HUES6 (cell line): ENCODE measurements around the gene SYCP2.

ENCODE experiments used
- H3K27ac ChIP-seq: 2 replicates; pipeline ENCODE4 v1.7.0; 2013; ENCODE audit warnings: low read depth, mild to moderate bottlenecking, low read length, inconsistent platforms
- H3K27me3 ChIP-seq: 2 replicates; pipeline ENCODE4 v1.6.1; 2013; ENCODE audit warnings: low read length; ENCODE audit not compliant: control insufficient read depth, insufficient read depth
- H3K36me3 ChIP-seq: 2 replicates; pipeline ENCODE4 v1.6.1; 2013; ENCODE audit warnings: low read length; ENCODE audit not compliant: control insufficient read depth, insufficient read depth
- H3K4me1 ChIP-seq: 2 replicates; pipeline ENCODE4 v1.6.1; 2013; ENCODE audit warnings: low read length; ENCODE audit not compliant: control insufficient read depth, insufficient read depth
- H3K4me3 ChIP-seq: 2 replicates; pipeline ENCODE4 v1.5.1; 2013; ENCODE audit warnings: low read depth, low read length
- H3K9ac ChIP-seq: one replicate; pipeline ENCODE4 v1.6.1; 2013; ENCODE audit warnings: mild to moderate bottlenecking, low read length
- H3K9me3 ChIP-seq: 2 replicates; pipeline ENCODE4 v1.6.1; 2013; ENCODE audit warnings: low read depth, low read length; ENCODE audit not compliant: control insufficient read depth, insufficient read depth

SYCP2 gene

DNA sequence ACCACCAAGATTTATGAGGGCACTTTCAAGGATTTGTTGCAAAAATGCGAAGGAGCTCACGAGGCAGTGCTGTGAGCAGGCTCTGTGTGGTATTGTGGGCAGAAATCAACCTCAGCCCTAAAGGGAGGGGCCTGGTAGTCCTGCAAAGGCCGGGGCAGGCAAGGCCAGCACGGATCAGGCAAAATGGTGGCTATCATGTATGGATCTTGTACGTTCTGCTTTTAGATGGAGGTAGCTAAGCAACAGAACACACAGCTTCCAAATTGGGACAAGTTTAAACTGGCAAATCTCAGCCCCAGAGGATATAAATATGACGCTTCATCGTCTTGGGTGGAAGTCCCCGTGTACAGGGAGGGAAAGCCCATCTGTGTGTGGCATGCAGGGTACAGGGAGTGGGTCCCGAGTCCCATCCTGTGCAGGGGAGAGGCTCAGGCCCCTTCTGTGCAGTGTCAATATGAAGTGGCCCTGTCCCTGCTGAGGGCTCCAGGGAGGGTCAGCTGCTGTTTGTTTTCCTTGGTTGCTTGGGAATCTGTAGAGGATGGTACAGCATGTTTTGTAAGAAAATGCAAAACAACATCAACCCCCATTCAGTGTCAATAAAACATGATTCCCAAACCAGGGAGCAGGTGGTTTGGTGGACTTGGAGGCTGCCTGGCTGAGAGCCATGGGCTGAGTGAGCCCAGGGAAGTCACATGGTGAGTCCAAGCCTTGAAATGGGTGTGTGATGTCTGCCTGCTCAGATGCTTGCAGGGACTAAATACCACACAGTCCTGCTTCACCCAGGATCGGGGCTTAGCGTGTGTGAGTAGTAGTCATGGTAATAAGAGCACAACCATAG, 113.0 kb downstream of the SYCP2 start:
- Histone ChIP-seq H3K4me3 (no peak overlapping the region), H3K4me1 (no peaks in the 10 kb centered on the region; the same call in 1 of the 2 replicates), H3K9me3 (no peaks in the 10 kb centered on the region), H3K27ac (no peak overlapping the region), H3K36me3 (no peaks in the 10 kb centered on the region), H3K9ac (no peak overlapping the region), H3K27me3 (0 out of 2 replicates have a peak, but pooled peaks cover 2% of the 10 kb centered on the region)

DNA sequence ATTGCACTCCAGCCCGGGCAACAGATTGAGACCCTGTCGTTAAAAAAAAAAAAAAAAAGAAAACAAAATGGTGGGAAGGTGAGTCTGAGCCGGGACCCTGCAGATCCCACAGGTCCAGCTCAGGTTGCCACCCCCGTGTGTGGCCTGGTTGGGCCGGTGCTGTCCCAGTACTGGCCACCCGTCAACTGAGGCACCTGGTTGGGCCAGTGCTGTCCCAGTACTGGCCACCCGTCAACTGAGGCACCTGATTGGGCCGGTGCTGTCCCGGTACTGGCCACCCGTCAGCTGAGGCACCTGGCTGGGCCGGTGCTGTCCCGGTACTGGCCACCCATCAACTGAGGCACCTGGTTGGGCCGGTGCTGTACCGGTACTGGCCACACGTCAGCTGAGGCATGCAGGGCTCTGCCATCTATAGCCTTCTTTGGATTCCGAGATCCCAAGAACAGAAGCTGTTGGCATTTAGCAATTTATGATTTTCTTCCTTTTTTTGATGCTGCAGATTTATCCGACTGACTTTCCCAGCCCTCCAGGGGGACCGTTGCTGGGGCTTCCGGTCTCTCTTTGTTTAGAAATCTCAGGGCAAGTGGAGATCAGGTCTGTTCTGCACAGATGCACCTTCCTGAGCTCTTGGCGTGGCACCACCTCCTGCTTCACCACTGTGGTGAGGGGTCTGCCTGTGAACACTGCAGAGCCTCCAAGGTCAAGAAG, 113.8 kb downstream of the SYCP2 start:
- Histone ChIP-seq H3K9ac (no peak overlapping the region), H3K4me1 (no peaks in the 10 kb centered on the region; the same call in 1 of the 2 replicates), H3K9me3 (no peaks in the 10 kb centered on the region), H3K4me3 (no peak overlapping the region), H3K27me3 (peaks cover 2% of the 10 kb centered on the region; the same call in 1 of the 2 replicates), H3K36me3 (no peaks in the 10 kb centered on the region), H3K27ac (no peak overlapping the region)

DNA sequence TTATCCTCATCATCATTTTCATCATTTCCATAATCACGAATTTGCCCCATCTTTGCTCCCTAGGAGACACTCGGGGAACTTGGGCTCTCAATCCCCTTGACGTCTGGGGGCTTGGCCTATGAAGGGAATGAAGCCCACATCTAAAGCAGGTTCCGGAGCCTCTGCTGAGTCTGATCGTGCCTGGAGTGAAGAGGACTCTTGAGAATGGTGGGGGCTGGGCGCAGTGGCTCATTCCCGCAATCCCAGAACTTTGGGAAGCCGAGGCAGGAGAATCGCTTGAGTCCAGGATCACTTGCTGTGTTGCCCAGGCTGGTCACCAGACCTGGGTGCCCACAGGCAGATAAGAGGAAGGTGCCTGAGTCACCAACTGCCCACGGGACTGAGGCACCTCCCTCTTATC, 114.5 kb downstream of the SYCP2 start:
- Histone ChIP-seq H3K4me3 (no peak overlapping the region), H3K36me3 (no peaks in the 10 kb centered on the region), H3K9me3 (no peaks in the 10 kb centered on the region), H3K27ac (no peak overlapping the region), H3K27me3 (peaks cover 2% of the 10 kb centered on the region; the same call in 1 of the 2 replicates), H3K4me1 (no peaks in the 10 kb centered on the region; the same call in 1 of the 2 replicates), H3K9ac (no peak overlapping the region)

DNA sequence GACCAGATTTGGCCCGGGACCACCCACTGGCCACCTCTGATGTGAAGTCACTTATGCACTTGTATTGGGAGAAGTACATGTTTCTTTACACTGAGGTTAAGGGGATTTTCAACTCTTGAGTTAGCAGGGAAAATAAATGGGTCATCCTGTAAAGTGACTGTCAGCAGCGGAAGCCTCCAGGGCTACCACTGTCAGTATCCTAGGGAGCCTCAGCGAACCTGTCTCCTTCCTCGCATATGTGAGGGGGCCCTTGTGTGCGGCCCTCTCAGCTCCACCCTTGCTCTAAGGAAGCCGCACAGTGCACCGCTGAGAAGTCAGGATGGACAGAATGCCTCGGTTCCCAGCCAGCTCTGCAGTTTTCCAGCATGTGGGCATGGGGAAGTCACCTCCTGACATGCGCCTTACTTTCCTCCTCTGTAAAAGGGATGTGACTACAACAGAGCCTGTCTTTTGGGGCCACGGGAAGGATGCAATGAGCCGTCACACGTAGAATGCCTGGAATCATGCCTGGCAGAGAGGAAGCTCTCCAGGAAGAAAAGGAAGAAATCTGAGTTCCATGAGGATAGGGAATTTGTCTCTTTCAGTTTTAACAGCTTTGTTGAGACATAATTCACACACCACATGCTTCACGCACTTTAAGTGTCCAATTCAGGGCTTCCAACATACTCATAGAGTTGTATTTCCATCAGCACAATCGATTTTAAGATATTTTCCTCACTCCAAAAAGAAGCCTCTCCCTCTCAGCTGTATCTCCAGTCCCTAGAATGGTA, 115.4 kb downstream of the SYCP2 start:
- H3K27ac ChIP-seq = no peak overlapping the region
- no peaks in the 10 kb centered on the region for H3K9me3 ChIP-seq
- no peaks in the 10 kb centered on the region for H3K36me3 ChIP-seq
- H3K9ac ChIP-seq = no peak overlapping the region
- no peaks in the 10 kb centered on the region; the same call in 1 of the 2 replicates for H3K4me1 ChIP-seq
- H3K4me3 ChIP-seq = no peak overlapping the region
- H3K27me3 ChIP-seq = peaks cover 2% of the 10 kb centered on the region; the same call in 1 of the 2 replicates

DNA sequence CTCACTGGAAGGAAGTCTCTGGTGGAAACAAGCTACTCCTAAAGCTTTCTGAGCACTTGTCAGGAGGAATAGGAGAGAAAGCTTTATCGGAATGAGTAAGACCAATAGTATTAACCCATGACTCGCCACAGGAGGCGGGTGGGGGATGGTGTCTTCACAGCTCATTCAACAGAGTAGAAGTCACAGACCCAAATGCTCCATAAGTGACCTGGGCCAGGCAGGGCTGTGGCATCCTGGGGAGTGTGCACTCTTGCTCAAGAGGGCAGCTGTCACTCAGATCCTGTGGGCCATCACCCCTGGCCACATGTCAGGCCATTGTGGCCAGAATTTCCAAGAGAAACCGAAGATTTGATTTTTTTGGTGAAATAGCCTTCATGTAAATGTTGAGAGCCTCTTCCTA, 116.0 kb downstream of the SYCP2 start:
- peaks cover 2% of the 10 kb centered on the region; the same call in 1 of the 2 replicates for H3K27me3 ChIP-seq
- no peaks in the 10 kb centered on the region for H3K36me3 ChIP-seq

DNA sequence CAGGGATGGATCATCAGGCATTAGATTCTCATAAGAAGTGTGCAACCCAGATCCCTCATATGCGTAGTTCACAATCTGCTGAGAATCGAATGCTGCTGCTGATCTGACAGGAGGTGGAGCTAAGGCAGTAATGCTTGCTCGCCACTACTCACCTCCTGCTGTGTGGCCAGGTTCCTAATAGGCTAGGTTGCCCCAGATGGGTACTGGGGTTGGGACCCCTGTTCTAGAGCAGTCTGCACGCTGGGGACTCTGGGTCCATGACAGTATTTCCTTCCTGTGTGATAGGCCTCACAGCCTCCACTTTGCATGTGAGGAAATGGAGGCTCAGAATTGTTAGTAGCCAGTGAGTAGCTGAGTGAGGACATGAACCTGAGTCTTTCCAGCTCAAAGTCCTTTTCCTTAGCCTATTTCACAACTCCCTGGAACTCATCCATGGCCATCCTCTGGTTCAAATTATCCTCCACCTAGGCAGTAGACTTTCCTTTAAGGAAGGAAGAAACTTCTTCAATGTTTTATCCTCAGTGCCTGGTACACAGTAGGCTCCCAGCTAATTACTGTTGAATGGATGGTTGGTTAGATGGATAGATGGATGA, 117.2 kb downstream of the SYCP2 start:
- no peaks in the 10 kb centered on the region for H3K9me3 ChIP-seq
- no peaks in the 10 kb centered on the region for H3K36me3 ChIP-seq
- H3K27ac ChIP-seq = no peak overlapping the region
- no peak overlapping the region for H3K9ac ChIP-seq
- H3K4me1 ChIP-seq = no peaks in the 10 kb centered on the region
- H3K27me3 ChIP-seq = peaks cover 2% of the 10 kb centered on the region; the same call in 1 of the 2 replicates
- no peak overlapping the region for H3K4me3 ChIP-seq

More for the DNA sequence above, 116.0 kb downstream of the SYCP2 start:
- Histone ChIP-seq H3K27ac (no peak overlapping the region), H3K4me1 (no peaks in the 10 kb centered on the region; the same call in 1 of the 2 replicates), H3K9ac (no peak overlapping the region), H3K4me3 (no peak overlapping the region), H3K9me3 (no peaks in the 10 kb centered on the region)

DNA sequence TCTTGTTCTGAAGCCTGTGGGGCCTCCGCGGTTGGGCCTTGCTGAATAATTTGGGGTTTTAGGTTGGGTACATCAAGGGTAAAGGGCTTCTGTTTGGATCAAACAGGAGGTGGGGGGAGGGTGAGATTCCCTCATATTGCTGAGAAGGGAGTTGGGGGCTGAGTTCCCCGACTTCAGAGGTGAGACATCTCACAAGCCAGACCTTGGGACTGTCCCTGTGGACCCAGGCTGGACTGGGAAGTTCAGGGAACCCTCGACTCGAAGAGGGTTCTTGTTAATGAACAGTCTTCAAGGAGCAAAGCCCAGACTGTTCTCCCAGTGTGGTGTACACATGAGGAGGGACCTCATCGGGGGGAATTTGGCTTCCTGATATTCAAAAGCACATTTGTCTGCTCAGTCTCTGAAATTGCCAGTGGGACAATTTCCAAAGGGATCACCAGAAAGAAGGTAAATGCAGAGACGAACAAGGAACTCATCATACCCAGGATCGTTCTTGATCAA, 118.5 kb downstream of the SYCP2 start:
- H3K4me1 ChIP-seq = no peaks in the 10 kb centered on the region
- no peaks in the 10 kb centered on the region for H3K36me3 ChIP-seq
- H3K4me3 ChIP-seq = no peak overlapping the region
- H3K27me3 ChIP-seq = peaks cover 2% of the 10 kb centered on the region; the same call in 1 of the 2 replicates
- no peaks in the 10 kb centered on the region for H3K9me3 ChIP-seq
- H3K9ac ChIP-seq = no peak overlapping the region
- no peak overlapping the region for H3K27ac ChIP-seq

DNA sequence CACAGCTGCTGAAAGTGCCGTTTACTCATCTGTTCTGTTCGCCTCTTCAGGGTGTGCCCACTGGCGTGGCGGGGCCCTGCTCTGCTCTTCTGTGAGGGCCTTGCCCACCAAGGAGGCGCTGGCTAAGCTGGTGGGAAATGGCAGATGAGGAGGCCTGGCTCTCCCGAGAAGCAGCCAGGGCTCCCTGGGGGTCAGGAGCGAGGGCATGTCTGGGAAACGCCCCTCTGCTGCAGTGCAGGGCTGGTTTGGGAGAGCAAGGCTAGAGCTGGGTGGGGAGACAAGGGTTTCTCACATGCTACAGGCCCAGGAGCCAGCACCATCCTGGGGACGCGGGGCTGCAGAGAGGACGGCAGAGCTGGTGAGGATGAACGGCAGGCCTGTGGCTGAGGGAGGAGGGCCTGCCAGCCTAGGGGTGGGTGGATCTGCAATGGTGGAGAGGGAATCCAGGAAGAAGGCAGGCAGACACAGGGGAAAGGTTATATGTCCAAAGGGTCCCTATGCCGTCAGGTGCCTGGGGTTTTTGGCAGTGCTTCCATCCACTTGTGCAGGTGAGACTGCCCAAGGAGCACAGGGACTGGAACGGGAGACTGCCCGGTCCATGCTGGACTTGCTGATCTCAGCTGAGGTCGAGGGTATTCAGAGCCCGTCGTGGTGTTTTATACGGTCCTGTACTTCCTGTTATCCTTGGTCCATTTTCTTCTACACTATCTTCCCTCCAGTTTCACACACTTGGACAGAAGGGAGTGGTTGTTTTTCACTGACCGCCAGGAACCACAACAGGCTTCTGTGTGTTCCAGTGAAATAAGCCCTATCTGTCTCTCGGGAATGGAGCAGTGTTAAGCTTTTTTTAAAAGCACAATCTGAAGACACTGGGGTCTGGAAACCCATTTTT, 119.2 kb downstream of the SYCP2 start:
- Histone ChIP-seq H3K9me3 (no peaks in the 10 kb centered on the region), H3K4me3 (no peak overlapping the region), H3K4me1 (no peaks in the 10 kb centered on the region), H3K36me3 (no peaks in the 10 kb centered on the region), H3K27ac (no peak overlapping the region), H3K27me3 (peaks cover 2% of the 10 kb centered on the region; the same call in 1 of the 2 replicates), H3K9ac (no peak overlapping the region)
